ENCODE results near the gene KRAS. TPM values are rescaled to one million over a fixed set of nuclear protein-coding genes. Genes with fewer than 3 reads are reported as not detected.
A peak's percentile ranks its signal among the peaks of the same experiment; 100 is the strongest.

The KRAS gene
- total and polyA plus RNA-seq, 2 of the 13 experiments (the other 11 are each of a cell fraction or from before 2014, with no cell fraction given), result 6.5 to 9.8 TPM

DNA sequence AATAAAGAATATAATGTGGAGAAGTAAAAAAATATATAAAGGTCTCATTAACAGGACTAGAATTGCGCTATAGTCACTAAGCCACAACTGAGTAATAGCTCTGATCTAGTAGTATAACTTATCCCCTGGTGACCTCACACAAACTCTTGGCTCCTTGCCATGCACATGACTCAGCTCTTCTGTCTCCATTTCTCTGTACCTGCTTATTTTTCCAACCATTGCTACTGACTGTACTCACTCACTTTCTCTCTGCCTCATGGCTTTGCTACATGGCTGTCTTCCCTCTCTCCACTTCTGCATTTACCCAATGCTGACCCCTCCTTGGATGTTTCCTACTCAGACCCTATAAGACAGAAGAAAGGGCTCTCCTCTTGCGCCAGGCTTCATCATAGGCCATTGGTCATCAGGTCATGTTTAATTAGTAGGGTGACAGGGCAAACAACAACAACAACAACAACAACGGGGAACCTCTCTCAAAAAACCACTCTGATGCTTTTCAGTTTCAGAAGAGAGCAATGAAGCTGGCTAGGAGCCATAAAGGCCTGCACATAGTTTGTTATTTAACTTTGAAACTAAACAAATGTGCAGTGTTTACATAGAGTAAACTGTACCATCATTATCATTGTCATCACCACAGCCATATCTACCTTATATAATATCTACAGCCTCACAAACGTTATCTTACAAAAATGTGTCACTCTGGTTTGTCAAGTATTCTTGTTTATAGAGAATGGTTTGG is 25.6 kb upstream of the KRAS start (continued):
- TF ChIP-seq SP1 (IDR thresholded peaks at IDR 0.05) (no peak), SP1 (CRISPR knock-in tag; IDR thresholded peaks at IDR 0.05) (no peak), SOX5 (CRISPR knock-in tag; IDR thresholded peaks at IDR 0.05; ENCODE audit: borderline replicate concordance) (peak; percentile 42; the same call in 1 of the 2 replicates), NFYC (CRISPR knock-in tag; IDR thresholded peaks at IDR 0.05) (no peak), ZNF205 (CRISPR knock-in tag; IDR thresholded peaks at IDR 0.05) (no peak), ELF3 (CRISPR knock-in tag; IDR thresholded peaks at IDR 0.05) (no peak), ZNF878 (CRISPR knock-in tag; IDR thresholded peaks at IDR 0.05) (0 out of 2 replicates have a peak, but pooled peaks have one; percentile 29), RORA (CRISPR knock-in tag; IDR thresholded peaks at IDR 0.05) (no peak), EP300 (IDR thresholded peaks at IDR 0.05; ENCODE audit: low read depth in 2 of 2, low read length in 2 of 2) (peak in 1 of 2 experiments; percentile 6; a peak in 1 of 4 replicates), EP300 (CRISPR knock-in tag; IDR thresholded peaks at IDR 0.05; ENCODE audit: borderline replicate concordance) (no peak), JARID2 (CRISPR knock-in tag; IDR thresholded peaks at IDR 0.05; ENCODE audit: insufficient replicate concordance) (no peak), FOXJ3 (CRISPR knock-in tag; IDR thresholded peaks at IDR 0.05; ENCODE audit: borderline replicate concordance) (peak; percentile 52; the same call in 1 of the 2 replicates), SOX13 (IDR thresholded peaks at IDR 0.05) (no peak), SOX13 (CRISPR knock-in tag; conservative IDR thresholded peaks at IDR 0.05 in 1 of 2, IDR thresholded peaks at IDR 0.05 in 1 of 2) (peak in 1 of 2 experiments; percentile 36; a peak in 1 of 4 replicates), ZFP36L2 (CRISPR knock-in tag; IDR thresholded peaks at IDR 0.05) (no peak), NR2F1 (CRISPR knock-in tag; IDR thresholded peaks at IDR 0.05) (no peak), TCF7 (IDR thresholded peaks at IDR 0.05; ENCODE audit: low read depth) (no peak), FOXA3 (CRISPR knock-in tag; IDR thresholded peaks at IDR 0.05) (peak; percentile 76), SSRP1 (CRISPR knock-in tag; IDR thresholded peaks at IDR 0.05) (no peak), ZNF431 (CRISPR knock-in tag; IDR thresholded peaks at IDR 0.05; ENCODE audit: borderline replicate concordance, low read depth) (no peak), SMARCC2 (IDR thresholded peaks at IDR 0.05) (no peak), REPIN1 (CRISPR knock-in tag; IDR thresholded peaks at IDR 0.05; ENCODE audit: borderline replicate concordance, low read depth) (no peak), SMARCE1 (IDR thresholded peaks at IDR 0.05; ENCODE audit: borderline replicate concordance) (no peak), FOXA1 (IDR thresholded peaks at IDR 0.05) (peak; percentile 53; the same call in 1 of the 2 replicates), FOXA1 (CRISPR knock-in tag; IDR thresholded peaks at IDR 0.05) (peak; percentile 54; the same call in 1 of the 2 replicates)
- TF ChIP-seq, protein P1, sequence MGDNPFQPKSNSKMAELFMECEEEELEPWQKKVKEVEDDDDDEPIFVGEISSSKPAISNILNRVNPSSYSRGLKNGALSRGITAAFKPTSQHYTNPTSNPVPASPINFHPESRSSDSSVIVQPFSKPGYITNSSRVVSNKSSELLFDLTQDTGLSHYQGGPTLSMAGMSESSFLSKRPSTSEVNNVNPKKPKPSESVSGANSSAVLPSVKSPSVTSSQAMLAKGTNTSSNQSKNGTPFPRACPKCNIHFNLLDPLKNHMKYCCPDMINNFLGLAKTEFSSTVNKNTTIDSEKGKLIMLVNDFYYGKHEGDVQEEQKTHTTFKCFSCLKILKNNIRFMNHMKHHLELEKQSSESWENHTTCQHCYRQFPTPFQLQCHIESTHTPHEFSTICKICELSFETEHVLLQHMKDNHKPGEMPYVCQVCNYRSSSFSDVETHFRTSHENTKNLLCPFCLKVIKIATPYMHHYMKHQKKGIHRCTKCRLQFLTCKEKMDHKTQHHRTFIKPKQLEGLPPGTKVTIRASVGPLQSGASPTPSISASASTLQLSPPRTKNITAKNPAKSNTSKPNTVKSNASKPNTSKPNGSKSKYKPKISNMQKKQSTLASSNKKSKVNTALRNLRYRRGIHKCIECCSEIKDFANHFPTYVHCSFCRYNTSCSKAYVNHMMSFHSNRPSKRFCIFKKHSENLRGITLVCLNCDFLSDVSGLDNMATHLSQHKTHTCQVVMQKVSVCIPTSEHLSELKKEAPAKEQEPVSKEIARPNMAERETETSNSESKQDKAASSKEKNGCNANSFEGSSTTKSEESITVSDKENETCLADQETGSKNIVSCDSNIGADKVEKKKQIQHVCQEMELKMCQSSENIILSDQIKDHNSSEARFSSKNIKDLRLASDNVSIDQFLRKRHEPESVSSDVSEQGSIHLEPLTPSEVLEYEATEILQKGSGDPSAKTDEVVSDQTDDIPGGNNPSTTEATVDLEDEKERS (CRISPR knock-in tag; IDR thresholded peaks at IDR 0.05), result no peak
- TF ChIP-seq, protein P2, sequence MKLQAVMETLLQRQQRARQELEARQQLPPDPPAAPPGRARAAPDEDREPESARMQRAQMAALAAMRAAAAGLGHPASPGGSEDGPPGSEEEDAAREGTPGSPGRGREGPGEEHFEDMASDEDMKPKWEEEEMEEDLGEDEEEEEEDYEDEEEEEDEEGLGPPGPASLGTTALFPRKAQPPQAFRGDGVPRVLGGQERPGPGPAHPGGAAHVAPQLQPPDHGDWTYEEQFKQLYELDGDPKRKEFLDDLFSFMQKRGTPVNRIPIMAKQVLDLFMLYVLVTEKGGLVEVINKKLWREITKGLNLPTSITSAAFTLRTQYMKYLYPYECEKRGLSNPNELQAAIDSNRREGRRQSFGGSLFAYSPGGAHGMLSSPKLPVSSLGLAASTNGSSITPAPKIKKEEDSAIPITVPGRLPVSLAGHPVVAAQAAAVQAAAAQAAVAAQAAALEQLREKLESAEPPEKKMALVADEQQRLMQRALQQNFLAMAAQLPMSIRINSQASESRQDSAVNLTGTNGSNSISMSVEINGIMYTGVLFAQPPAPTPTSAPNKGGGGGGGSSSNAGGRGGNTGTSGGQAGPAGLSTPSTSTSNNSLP (IDR thresholded peaks at IDR 0.05; ENCODE audit: low read depth, low read length), result peak; percentile 47; the same call in 1 of the 2 replicates
